ENCODE measurements around the gene MACROD2.

Gene MACROD2

GRCh38 chr20:14741616-14742015, 746.3 kb downstream of the MACROD2 start:
- no peaks in the 10 kb centered on the region for H3K9me3 ChIP-seq (ENCODE audit: control insufficient read depth, low read length)
- H3K36me3 ChIP-seq (ENCODE audit: control insufficient read depth, insufficient read depth, low read length), result no peaks in the 10 kb centered on the region
- H3K4me1 ChIP-seq, result peaks cover 3% of the 10 kb centered on the region
- no peak overlapping the region for H3K27ac ChIP-seq
- H2AFZ ChIP-seq, result no peak overlapping the region
- no peak overlapping the region for H3K4me2 ChIP-seq (ENCODE audit: low read length)
- no peak for TF ChIP-seq CTCF (IDR thresholded peaks at IDR 0.05)
- H3K79me2 ChIP-seq, result no peaks in the 10 kb centered on the region
- no peak overlapping the region for H3K9ac ChIP-seq
- no peak overlapping the region for H3K4me3 ChIP-seq (ENCODE audit: low read depth, low read length)
- no peaks in the 10 kb centered on the region for H3K27me3 ChIP-seq (ENCODE audit: control insufficient read depth, insufficient read depth, low read length)

- Histone ChIP-seq H3K4me3 (ENCODE audit: low read depth, low read length) (no peak overlapping the region), H3K4me2 (ENCODE audit: low read length) (no peak overlapping the region), H3K27me3 (ENCODE audit: control insufficient read depth, insufficient read depth, low read length) (no peaks in the 10 kb centered on the region), H3K9ac (no peak overlapping the region), H3K36me3 (ENCODE audit: control insufficient read depth, insufficient read depth, low read length) (no peaks in the 10 kb centered on the region), H3K79me2 (no peaks in the 10 kb centered on the region), H3K27ac (no peak overlapping the region), H2AFZ (peak overlapping the region; percentile 25), H3K9me3 (ENCODE audit: control insufficient read depth, low read length) (no peaks in the 10 kb centered on the region), H3K4me1 (peaks cover 3% of the 10 kb centered on the region)
- no peak for TF ChIP-seq CTCF (IDR thresholded peaks at IDR 0.05)
Observed at GRCh38 chr20:14744723-14745122, 749.4 kb downstream of the MACROD2 start.

- Histone ChIP-seq H3K4me3 (ENCODE audit: low read depth, low read length) (no peak overlapping the region), H3K27me3 (ENCODE audit: control insufficient read depth, insufficient read depth, low read length) (no peaks in the 10 kb centered on the region), H3K9me3 (ENCODE audit: control insufficient read depth, low read length) (no peaks in the 10 kb centered on the region), H3K9ac (no peak overlapping the region), H3K27ac (no peak overlapping the region), H2AFZ (no peak overlapping the region), H3K4me2 (ENCODE audit: low read length) (no peak overlapping the region), H3K79me2 (no peaks in the 10 kb centered on the region), H3K36me3 (ENCODE audit: control insufficient read depth, insufficient read depth, low read length) (no peaks in the 10 kb centered on the region), H3K4me1 (peaks cover under 1% of the 10 kb centered on the region)
- no peak for TF ChIP-seq CTCF (IDR thresholded peaks at IDR 0.05)
Observed at GRCh38 chr20:14745830-14746229, 750.5 kb downstream of the MACROD2 start.

- no peak overlapping the region for H3K27ac ChIP-seq
- no peaks in the 10 kb centered on the region for H3K36me3 ChIP-seq (ENCODE audit: control insufficient read depth, insufficient read depth, low read length)
- H2AFZ ChIP-seq, result peak overlapping the region; percentile 19
- H3K4me1 ChIP-seq, result no peaks in the 10 kb centered on the region
- H3K9ac ChIP-seq, result no peak overlapping the region
- no peaks in the 10 kb centered on the region for H3K79me2 ChIP-seq
- H3K27me3 ChIP-seq (ENCODE audit: control insufficient read depth, insufficient read depth, low read length), result no peaks in the 10 kb centered on the region
- no peak overlapping the region for H3K4me2 ChIP-seq (ENCODE audit: low read length)
- no peak overlapping the region for H3K4me3 ChIP-seq (ENCODE audit: low read depth, low read length)
- no peak for TF ChIP-seq CTCF (IDR thresholded peaks at IDR 0.05)
- no peaks in the 10 kb centered on the region for H3K9me3 ChIP-seq (ENCODE audit: control insufficient read depth, low read length)
Observed at GRCh38 chr20:14751191-14751590, 755.9 kb downstream of the MACROD2 start.

- H3K27me3 ChIP-seq (ENCODE audit: control insufficient read depth, insufficient read depth, low read length), result no peaks in the 10 kb centered on the region
- H3K36me3 ChIP-seq (ENCODE audit: control insufficient read depth, insufficient read depth, low read length), result no peaks in the 10 kb centered on the region
- H2AFZ ChIP-seq, result no peak overlapping the region
- no peak overlapping the region for H3K27ac ChIP-seq
- H3K79me2 ChIP-seq, result no peaks in the 10 kb centered on the region
- no peak overlapping the region for H3K4me2 ChIP-seq (ENCODE audit: low read length)
- H3K4me3 ChIP-seq (ENCODE audit: low read depth, low read length), result no peak overlapping the region
- H3K4me1 ChIP-seq, result peaks cover 2% of the 10 kb centered on the region
- H3K9me3 ChIP-seq (ENCODE audit: control insufficient read depth, low read length), result no peaks in the 10 kb centered on the region
- H3K9ac ChIP-seq, result no peak overlapping the region
- TF ChIP-seq CTCF (IDR thresholded peaks at IDR 0.05), result no peak
Observed at GRCh38 chr20:14757728-14758127, 762.4 kb downstream of the MACROD2 start.

Data from parathyroid adenoma (tissue), 2 donors.